Measurements from ENCODE around the gene CAMK2G. TPM values are rescaled to one million over a fixed set of nuclear protein-coding genes. Genes with fewer than 3 reads are reported as not detected.

CAMK2G gene
- total RNA-seq, 4 donors from 2014 or later: 82.3 to 207 (median 155) TPM

DNA sequence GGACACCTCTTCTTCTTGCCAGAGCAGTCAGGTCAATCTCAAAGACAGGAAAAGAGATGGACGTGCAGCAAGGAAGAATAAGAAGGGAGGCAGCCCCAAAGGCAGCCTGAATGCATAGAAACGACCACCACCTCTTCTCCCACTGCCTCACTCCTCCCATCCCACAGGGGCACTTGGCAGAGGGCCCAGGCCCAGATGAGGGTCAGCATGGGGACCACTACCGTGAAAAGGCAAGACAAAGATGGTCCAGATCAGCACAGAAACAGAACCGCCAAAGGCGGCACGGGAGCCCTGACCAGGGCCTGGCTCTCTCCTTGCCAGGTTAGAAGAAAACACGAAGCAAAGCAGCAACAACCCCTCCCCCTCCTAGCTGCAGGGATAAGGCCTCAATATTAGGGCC lies 61.0 kb downstream of the CAMK2G start:
- no peaks in the 10 kb centered on the region for H3K27me3 ChIP-seq
- H3K9me3 ChIP-seq: no peaks in the 10 kb centered on the region
- peaks cover 0 to 37% (median 14%) of the 10 kb centered on the region in 3 donors for H3K4me1 ChIP-seq
- peaks cover 0 to 72% of the 10 kb centered on the region in 2 donors for H3K36me3 ChIP-seq
- peak overlapping the region in 2 of 4 donors; percentile 14 to 35 for H3K27ac ChIP-seq
- H3K4me3 ChIP-seq: no peak overlapping the region
- no peak for TF ChIP-seq POLR2AphosphoS5 (IDR thresholded peaks at IDR 0.05)
- no peak for TF ChIP-seq POLR2A (IDR thresholded peaks at IDR 0.05)
- no peak for TF ChIP-seq EP300 (IDR thresholded peaks at IDR 0.05)
- TF ChIP-seq, protein P1, sequence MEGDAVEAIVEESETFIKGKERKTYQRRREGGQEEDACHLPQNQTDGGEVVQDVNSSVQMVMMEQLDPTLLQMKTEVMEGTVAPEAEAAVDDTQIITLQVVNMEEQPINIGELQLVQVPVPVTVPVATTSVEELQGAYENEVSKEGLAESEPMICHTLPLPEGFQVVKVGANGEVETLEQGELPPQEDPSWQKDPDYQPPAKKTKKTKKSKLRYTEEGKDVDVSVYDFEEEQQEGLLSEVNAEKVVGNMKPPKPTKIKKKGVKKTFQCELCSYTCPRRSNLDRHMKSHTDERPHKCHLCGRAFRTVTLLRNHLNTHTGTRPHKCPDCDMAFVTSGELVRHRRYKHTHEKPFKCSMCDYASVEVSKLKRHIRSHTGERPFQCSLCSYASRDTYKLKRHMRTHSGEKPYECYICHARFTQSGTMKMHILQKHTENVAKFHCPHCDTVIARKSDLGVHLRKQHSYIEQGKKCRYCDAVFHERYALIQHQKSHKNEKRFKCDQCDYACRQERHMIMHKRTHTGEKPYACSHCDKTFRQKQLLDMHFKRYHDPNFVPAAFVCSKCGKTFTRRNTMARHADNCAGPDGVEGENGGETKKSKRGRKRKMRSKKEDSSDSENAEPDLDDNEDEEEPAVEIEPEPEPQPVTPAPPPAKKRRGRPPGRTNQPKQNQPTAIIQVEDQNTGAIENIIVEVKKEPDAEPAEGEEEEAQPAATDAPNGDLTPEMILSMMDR (IDR thresholded peaks at IDR 0.05): no peak
- 85% methylated on average over 7 of the region's 7 CpGs; no CpG with 5 or more reads in 1 of the 2 donors for WGBS, 2 donors (ENCODE audit: low coverage in 1 of 2)
- ATAC-seq: no peak

DNA sequence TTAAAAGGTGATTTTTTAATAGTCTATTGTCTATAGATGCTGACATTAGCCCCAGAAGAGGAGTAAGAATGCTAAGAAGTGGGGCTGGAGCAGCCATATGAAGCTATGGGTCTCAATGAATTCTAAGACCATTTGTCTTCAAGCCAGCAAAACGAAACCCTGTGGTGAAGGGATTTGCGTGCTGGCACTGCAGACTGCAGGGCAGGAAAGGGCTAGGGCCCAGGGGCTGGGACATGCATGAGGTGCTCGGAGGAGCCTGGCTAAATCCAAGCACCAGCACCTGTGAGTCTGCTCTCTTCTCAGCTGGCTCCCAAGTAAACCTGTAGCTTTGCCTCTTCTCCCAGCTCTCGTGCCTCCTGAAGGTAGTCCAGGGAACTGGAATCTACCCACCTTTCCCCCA lies 61.7 kb downstream of the CAMK2G start:
- no peak for ATAC-seq
- Histone ChIP-seq H3K27me3 (no peaks in the 10 kb centered on the region), H3K9me3 (no peaks in the 10 kb centered on the region), H3K4me1 (peaks cover 0 to 35% (median 14%) of the 10 kb centered on the region in 3 donors), H3K4me3 (no peak overlapping the region), H3K36me3 (peaks cover 0 to 72% of the 10 kb centered on the region in 2 donors), H3K27ac (peak overlapping the region in 3 of 4 donors; percentile 84 to 95 (median 93))
- TF ChIP-seq POLR2AphosphoS5 (IDR thresholded peaks at IDR 0.05): no peak
- TF ChIP-seq POLR2A (IDR thresholded peaks at IDR 0.05): no peak
- TF ChIP-seq, protein P1 (IDR thresholded peaks at IDR 0.05): no peak
- no peak for TF ChIP-seq EP300 (IDR thresholded peaks at IDR 0.05)
- WGBS, 2 donors (ENCODE audit: low coverage in 1 of 2): 69 to 90% methylated on average over 3 to 4 of the region's 4 CpGs

DNA sequence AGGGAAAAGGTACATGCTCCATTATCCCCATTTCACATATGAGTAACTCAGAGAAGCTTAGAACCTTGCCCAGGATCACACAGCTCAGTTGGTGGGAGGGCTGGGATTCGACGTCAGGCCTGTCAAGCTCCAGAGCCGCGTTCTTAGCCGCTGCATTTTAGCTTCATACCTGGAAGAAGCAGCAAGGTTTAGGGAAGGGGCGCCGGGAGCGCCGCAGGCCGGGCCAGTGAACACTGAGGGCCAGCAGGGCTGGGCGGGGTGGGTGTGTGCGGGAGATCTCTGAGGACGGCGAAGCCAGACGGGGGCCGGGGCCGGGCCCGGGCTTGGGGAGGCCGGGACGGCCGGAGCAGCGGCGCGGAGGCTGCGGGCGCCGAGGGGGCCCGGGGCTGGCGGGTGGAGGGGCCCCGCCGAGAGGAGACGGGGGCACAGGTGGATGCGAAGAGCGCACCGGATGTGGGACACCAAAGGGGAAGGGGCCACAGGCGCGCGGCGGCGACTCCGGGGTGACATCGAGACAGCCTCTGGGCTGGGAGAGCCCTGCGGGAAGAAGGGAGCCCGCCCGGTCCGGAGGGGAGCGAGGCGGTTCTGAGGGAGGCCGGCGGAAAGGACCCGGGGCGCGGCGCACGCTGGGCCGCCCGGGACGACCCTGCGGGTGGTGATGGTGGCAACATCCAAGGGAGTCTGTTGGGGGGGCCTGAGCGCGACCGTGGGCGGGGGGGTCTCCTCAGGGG lies 63.5 kb downstream of the CAMK2G start:
- peaks cover 0 to 45% (median 17%) of the 10 kb centered on the region in 3 donors for H3K4me1 ChIP-seq
- ATAC-seq: peak; percentile 41
- H3K4me3 ChIP-seq: peak overlapping the region; percentile 67 to 87

DNA sequence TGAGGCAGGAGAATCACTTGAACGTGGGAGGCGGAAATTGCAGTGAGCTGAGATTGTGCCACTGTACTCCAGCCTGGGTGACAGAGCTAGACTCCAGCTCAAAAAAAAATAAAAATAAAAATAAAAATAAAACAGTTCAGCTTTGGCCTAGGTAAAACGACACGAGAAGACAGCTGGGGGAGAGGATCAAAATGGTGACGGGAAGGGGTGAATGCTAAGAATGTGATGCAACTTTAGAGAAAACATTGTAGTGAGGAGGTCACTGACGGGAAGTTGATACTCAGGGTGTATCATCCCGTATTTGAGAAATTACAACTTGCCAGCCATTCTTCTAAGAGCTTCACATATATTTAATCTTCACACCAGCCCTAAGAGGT lies 64.0 kb downstream of the CAMK2G start:
- Histone ChIP-seq H3K27ac (peak overlapping the region in 3 of 4 donors; percentile 93 to 96 (median 95)), H3K36me3 (peaks cover 0 to 72% of the 10 kb centered on the region in 2 donors)
- 59 to 69% methylated on average over 5 to 7 of the region's 7 CpGs for WGBS, 2 donors (ENCODE audit: low coverage in 1 of 2)

More for the DNA sequence above, 63.5 kb downstream of the CAMK2G start:
- peaks cover 0 to 72% of the 10 kb centered on the region in 2 donors for H3K36me3 ChIP-seq
- WGBS, 2 donors (ENCODE audit: low coverage in 1 of 2): 0% methylated on average over 3 to 7 of the region's 63 CpGs
- no peaks in the 10 kb centered on the region for H3K27me3 ChIP-seq
- H3K27ac ChIP-seq: peak overlapping the region; percentile 74 to 96 (median 94)
- H3K9me3 ChIP-seq: no peaks in the 10 kb centered on the region
- no peak for TF ChIP-seq POLR2A (IDR thresholded peaks at IDR 0.05)

DNA sequence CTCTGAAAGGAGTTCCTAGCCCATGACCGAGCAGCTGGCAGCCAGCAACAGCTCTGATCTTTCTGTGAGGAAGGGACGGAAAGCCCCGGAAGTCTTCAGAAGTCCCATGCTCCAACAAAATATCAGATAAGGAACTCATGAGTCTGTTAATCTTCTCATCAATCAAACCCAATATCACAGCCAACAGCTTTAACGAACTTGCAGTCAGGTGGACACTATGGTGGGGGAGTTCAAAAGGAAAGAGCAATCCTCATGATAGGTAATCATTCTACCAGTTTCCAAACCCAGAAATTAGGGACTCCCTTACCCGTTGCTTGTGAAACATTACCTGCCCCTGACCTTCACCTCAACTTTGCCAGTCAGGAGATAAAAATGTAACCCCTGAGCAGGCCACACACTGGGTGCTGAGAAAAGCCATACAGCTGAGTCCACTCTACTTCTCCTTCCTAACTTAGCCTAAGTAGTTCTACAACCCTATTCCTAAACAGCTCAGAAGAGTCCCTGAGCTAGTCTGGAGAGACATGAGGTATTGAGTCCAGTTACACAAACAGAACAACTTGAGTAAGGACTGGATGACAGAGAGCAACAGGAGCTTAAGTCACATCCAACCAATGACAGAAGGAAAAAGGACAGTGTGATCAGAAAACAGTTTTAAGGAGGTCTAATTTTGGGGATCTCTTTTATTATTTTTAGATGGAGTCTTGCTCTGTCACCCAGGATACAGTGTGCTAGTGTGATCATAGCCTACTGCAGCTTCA lies 65.1 kb downstream of the CAMK2G start:
- no peak for TF ChIP-seq EP300 (IDR thresholded peaks at IDR 0.05)
- TF ChIP-seq POLR2AphosphoS5 (IDR thresholded peaks at IDR 0.05): no peak
- TF ChIP-seq POLR2A (IDR thresholded peaks at IDR 0.05): no peak
- TF ChIP-seq, protein P1 (IDR thresholded peaks at IDR 0.05): no peak
- ATAC-seq: no peak
- Histone ChIP-seq H3K9me3 (no peaks in the 10 kb centered on the region), H3K27me3 (no peaks in the 10 kb centered on the region), H3K4me1 (peaks cover 0 to 45% (median 17%) of the 10 kb centered on the region in 3 donors), H3K36me3 (peaks cover 0 to 72% of the 10 kb centered on the region in 2 donors), H3K27ac (peak overlapping the region in 1 of 4 donors; percentile 95), H3K4me3 (peak overlapping the region in 1 of 2 donors; percentile 87)
- 38 to 69% methylated on average over 5 of the region's 5 CpGs for WGBS, 2 donors (ENCODE audit: low coverage in 1 of 2)

More for the DNA sequence above, 64.0 kb downstream of the CAMK2G start:
- Histone ChIP-seq H3K4me1 (peaks cover 0 to 45% (median 17%) of the 10 kb centered on the region in 3 donors), H3K27me3 (no peaks in the 10 kb centered on the region), H3K9me3 (no peaks in the 10 kb centered on the region), H3K4me3 (peak overlapping the region; percentile 67 to 87)
- ATAC-seq: no peak
- TF ChIP-seq POLR2A (IDR thresholded peaks at IDR 0.05) (no peak), POLR2AphosphoS5 (IDR thresholded peaks at IDR 0.05) (peak; percentile 16)
